GM12878 (cell line): ENCODE data around the gene MITF. TPM values are rescaled to one million over a fixed set of nuclear protein-coding genes. Genes with fewer than 3 reads are reported as not detected.

Source experiments
- ATAC-seq: fragments of 200-7000 bp; cut with Tn5 transposase; 3 replicates; pipeline ENCODE4 v1.9.1; 2020; ENCODE audit warnings: mild to moderate bottlenecking, moderate library complexity
- BruUV-seq: library from RNA; stranded (reverse); fragments of 400-500 nt; replicated peaks from 2 replicates; lab custom pipeline; 2021; lab: Mats Ljungman, UMichigan
- CTCF ChIA-PET: fragments of 300-600 bp; sonication (Branson Sonifier 250); formaldehyde crosslinking; extraction: SDS; loops from one replicate; lab custom pipeline; 2021; ENCODE audit warnings: inconsistent platforms; lab: Yijun Ruan, JAX
- POLR2A ChIA-PET: fragments of 350-600 bp; formaldehyde crosslinking; extraction: SDS; loops from one replicate; lab custom pipeline; 2021; ENCODE audit warnings: inconsistent platforms; lab: Charles Lee
- RAD21 ChIA-PET: fragments of 300-600 bp; sonication (Branson Sonifier 250); formaldehyde crosslinking; loops from one replicate; lab custom pipeline; 2023; ENCODE audit warnings: antibody characterized with exemption; ENCODE audit not compliant: unreplicated experiment; lab: Charles Lee
- SMC1A ChIA-PET: fragments of 300-600 bp; sonication (Branson Sonifier 250); formaldehyde crosslinking; loops from one replicate; lab custom pipeline; 2023; ENCODE audit not compliant: unreplicated experiment, uncharacterized antibody; lab: Charles Lee
- DNase-seq: peaks from one replicate; pipeline ENCODE4 v3.0.0-alpha.2; 2011; ENCODE audit warnings: low read depth, low spot score
- FAIRE-seq: peaks from 3 replicates; lab custom pipeline; 2011; peaks lifted over from hg19 to GRCh38; lab: Jason Lieb, UNC
- H2AFZ ChIP-seq: 2 replicates; pipeline ENCODE4 v1.6.0; 2011; ENCODE audit warnings: low read depth, low read length, control low read depth; ENCODE audit not compliant: control insufficient read depth
- H3K27ac ChIP-seq: 2 replicates; pipeline ENCODE4 v1.5.1; 2011; ENCODE audit warnings: control low read depth; ENCODE audit not compliant: control insufficient read depth, insufficient read depth
- H3K27me3 ChIP-seq, 2 experiments: replicated peaks in 1 of 2; 2 replicates each; pipeline versions ENCODE4 v1.6.0 to v1.6.1; 2011; ENCODE audit warnings: low read length in 1 of 2; ENCODE audit not compliant: control insufficient read depth in 2 of 2, insufficient read depth in 2 of 2
- H3K36me3 ChIP-seq, 2 experiments: 2 replicates each; pipeline ENCODE4 v1.5.1; 2011; ENCODE audit warnings: low read length in 1 of 2; ENCODE audit not compliant: control insufficient read depth in 2 of 2, insufficient read depth in 2 of 2
- H3K4me1 ChIP-seq: 2 replicates; pipeline ENCODE4 v1.6.1; 2011; ENCODE audit warnings: mild to moderate bottlenecking, low read length, moderate library complexity, mixed read lengths; ENCODE audit not compliant: control insufficient read depth, insufficient read depth
- H3K4me2 ChIP-seq: 2 replicates; pipeline ENCODE4 v1.6.0; 2011; ENCODE audit warnings: control low read depth; ENCODE audit not compliant: control insufficient read depth, insufficient read depth
- H3K4me3 ChIP-seq: fragments of 200-600 bp; sonication (generic); 2 replicates; pipeline ENCODE4 v1.5.1; 2016
- H3K79me2 ChIP-seq: 2 replicates; pipeline ENCODE4 v1.6.0; 2011; ENCODE audit warnings: low read length; ENCODE audit not compliant: control insufficient read depth, insufficient read depth
- H3K9ac ChIP-seq: 2 replicates; pipeline ENCODE4 v1.8.0; 2011; ENCODE audit warnings: low read length, control low read depth, mixed read lengths; ENCODE audit not compliant: control insufficient read depth, insufficient read depth
- H3K9me3 ChIP-seq: replicated peaks from 3 replicates; pipeline ENCODE4 v1.5.1; 2011; ENCODE audit warnings: mild to moderate bottlenecking, low read length; ENCODE audit not compliant: control insufficient read depth, insufficient read depth
- H4K20me1 ChIP-seq: 2 replicates; pipeline ENCODE4 v1.6.0; 2011; ENCODE audit not compliant: control insufficient read depth, insufficient read depth
- BCL11A ChIP-seq: IDR thresholded peaks from 2 replicates; pipeline ENCODE4 v1.6.1; 2011; ENCODE audit warnings: low read depth, low read length
- EGR1 ChIP-seq, 2 experiments: IDR thresholded peaks; 1 replicate in 1 of 2; 2 replicates in 1 of 2; pipeline ENCODE4 v1.6.1; 2011 to 2012; ENCODE audit warnings: low read depth in 2 of 2, low read length in 2 of 2, borderline replicate concordance in 1 of 2, mild to moderate bottlenecking in 1 of 2, moderate library complexity in 1 of 2
- FOS ChIP-seq: IDR thresholded peaks from 3 replicates; pipeline ENCODE4 v1.6.1; 2011; ENCODE audit warnings: borderline replicate concordance; ENCODE audit not compliant: insufficient read length; ENCODE audit errors: extremely low read depth
- GABPA ChIP-seq: IDR thresholded peaks from 2 replicates; pipeline ENCODE4 v1.6.1; 2014; ENCODE audit warnings: antibody characterized with exemption, low read depth, mild to moderate bottlenecking, inconsistent platforms
- GATAD2B ChIP-seq: fragments of 450-650 bp; conservative IDR thresholded peaks from 2 replicates; pipeline ENCODE4 v1.6.1; 2017; ENCODE audit warnings: low read depth, mild to moderate bottlenecking, moderate library complexity
- MEF2B ChIP-seq: fragments of 450-650 bp; IDR thresholded peaks from 2 replicates; pipeline ENCODE4 v1.6.1; 2018; ENCODE audit warnings: mild to moderate bottlenecking, moderate library complexity; ENCODE audit not compliant: partially characterized antibody, poor library complexity, severe bottlenecking
- MXI1 ChIP-seq: fragments of 150-350 bp; IDR thresholded peaks from 2 replicates; pipeline ENCODE4 v1.6.1; 2011; ENCODE audit warnings: low read depth, mild to moderate bottlenecking, inconsistent platforms, low read length, improper control_type of control experiment
- PKNOX1 ChIP-seq: fragments of 450-650 bp; IDR thresholded peaks from 2 replicates; pipeline ENCODE4 v1.6.1; 2016; ENCODE audit warnings: mild to moderate bottlenecking
- RB1 ChIP-seq: fragments of 450-650 bp; formaldehyde crosslinking; IDR thresholded peaks from 2 replicates; pipeline ENCODE4 v1.6.1; 2017; ENCODE audit warnings: mild to moderate bottlenecking, borderline replicate concordance
- RFX5 ChIP-seq: IDR thresholded peaks from 2 replicates; pipeline ENCODE4 v1.6.1; 2011; ENCODE audit warnings: low read depth, low read length, improper control_type of control experiment
- RUNX3 ChIP-seq: IDR thresholded peaks from 2 replicates; pipeline ENCODE4 v1.6.1; 2012; ENCODE audit warnings: low read length, inconsistent platforms
- SMC3 ChIP-seq: IDR thresholded peaks from 2 replicates; pipeline ENCODE4 v1.6.1; 2011; ENCODE audit warnings: low read length, improper control_type of control experiment, borderline replicate concordance
- TAF1 ChIP-seq: IDR thresholded peaks from 2 replicates; pipeline ENCODE4 v1.6.1; 2011; ENCODE audit warnings: mild to moderate bottlenecking, low read depth, low read length, borderline replicate concordance
- ZNF274 ChIP-seq: IDR thresholded peaks from one replicate; pipeline ENCODE4 v1.8.0; 2011; ENCODE audit not compliant: insufficient read length, insufficient read depth
- WGBS: methylation state at CpG from one replicate; pipeline ENCODE4 v1.1.6; 2016; ENCODE audit warnings: low lambda C conversion rate; ENCODE audit not compliant: insufficient replicate concordance, insufficient coverage; ENCODE audit errors: missing lambda C conversion rate; 5-methylcytosine and 5-hydroxymethylcytosine counted together
- in situ Hi-C: fragments of 300-500 bp; cut with MboI; formaldehyde crosslinking; loops from 9 replicates; pipeline ENCODE4 v1.14.3; 2018; ENCODE audit warnings: mixed read lengths
- intact Hi-C: fragments of 100-400 bp; cut with micrococcal nuclease; formaldehyde crosslinking; loops from one replicate; pipeline ENCODE4 v1.14.2; 2022; ENCODE audit not compliant: unreplicated experiment
- polyA plus RNA-seq, 11 experiments: library from polyadenylated mRNA; depleted of rRNA in 4 of 11; unstranded in 6 of 11; stranded (reverse) in 5 of 11; fragments of >200 nt; fragmentation: Nextera tagmentation in 4 of 11; fragmentation: Illumina TruSeq in 1 of 11; extraction: Ambion mirVana in 4 of 11; extraction: Trizol in 1 of 11; gene quantifications; 1 replicate in 1 of 11; 2 replicates in 10 of 11; pipeline versions ENCODE4 v1.2.1 to v1.2.3, GENCODE V29; 2011 to 2016; ENCODE audit warnings: inconsistent platforms in 2 of 11, missing spikeins in 2 of 11, low read depth in 1 of 11
- total RNA-seq, 4 experiments: library from RNA; depleted of rRNA in 3 of 4; stranded (reverse); fragments of >200 nt in 3 of 4; fragmentation: Illumina TruSeq in 1 of 4; extraction: Trizol in 1 of 4; gene quantifications; 2 replicates each; pipeline versions ENCODE4 v1.2.1 to v1.2.3, GENCODE V29; 2013 to 2021
- TF ChIP-seq, protein P1 (sequence below): fragments of 450-650 bp; IDR thresholded peaks from 2 replicates; pipeline ENCODE4 v1.6.1; 2017; ENCODE audit warnings: mild to moderate bottlenecking, low read depth, inconsistent platforms; ENCODE audit not compliant: poor library complexity, severe bottlenecking
- TF ChIP-seq, protein P2 (sequence below): IDR thresholded peaks from 2 replicates; pipeline ENCODE4 v1.6.1; 2011; ENCODE audit warnings: borderline replicate concordance, low read depth, mild to moderate bottlenecking, moderate library complexity, mixed read lengths, low read length; ENCODE audit not compliant: insufficient read depth; ENCODE audit errors: extremely low read length
- TF ChIP-seq, protein P3 (sequence below): IDR thresholded peaks from 2 replicates; pipeline ENCODE4 v1.6.1; 2012; ENCODE audit warnings: low read depth, low read length, improper control_type of control experiment
- TF ChIP-seq, protein P4 (sequence below): fragments of 450-650 bp; IDR thresholded peaks from 2 replicates; pipeline ENCODE4 v1.6.1; 2017; ENCODE audit warnings: low read depth, mild to moderate bottlenecking, moderate library complexity

The MITF gene
- total and polyA plus RNA-seq, 10 of the 15 experiments (the other 5 are each of a cell fraction or from before 2014, with no cell fraction given), result under 0.01 to 0.90 (median 0.06) TPM; not detected in 3

- TF ChIP-seq, protein P1, sequence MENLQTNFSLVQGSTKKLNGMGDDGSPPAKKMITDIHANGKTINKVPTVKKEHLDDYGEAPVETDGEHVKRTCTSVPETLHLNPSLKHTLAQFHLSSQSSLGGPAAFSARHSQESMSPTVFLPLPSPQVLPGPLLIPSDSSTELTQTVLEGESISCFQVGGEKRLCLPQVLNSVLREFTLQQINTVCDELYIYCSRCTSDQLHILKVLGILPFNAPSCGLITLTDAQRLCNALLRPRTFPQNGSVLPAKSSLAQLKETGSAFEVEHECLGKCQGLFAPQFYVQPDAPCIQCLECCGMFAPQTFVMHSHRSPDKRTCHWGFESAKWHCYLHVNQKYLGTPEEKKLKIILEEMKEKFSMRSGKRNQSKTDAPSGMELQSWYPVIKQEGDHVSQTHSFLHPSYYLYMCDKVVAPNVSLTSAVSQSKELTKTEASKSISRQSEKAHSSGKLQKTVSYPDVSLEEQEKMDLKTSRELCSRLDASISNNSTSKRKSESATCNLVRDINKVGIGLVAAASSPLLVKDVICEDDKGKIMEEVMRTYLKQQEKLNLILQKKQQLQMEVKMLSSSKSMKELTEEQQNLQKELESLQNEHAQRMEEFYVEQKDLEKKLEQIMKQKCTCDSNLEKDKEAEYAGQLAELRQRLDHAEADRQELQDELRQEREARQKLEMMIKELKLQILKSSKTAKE, result no peak
- TF ChIP-seq, protein P2, sequence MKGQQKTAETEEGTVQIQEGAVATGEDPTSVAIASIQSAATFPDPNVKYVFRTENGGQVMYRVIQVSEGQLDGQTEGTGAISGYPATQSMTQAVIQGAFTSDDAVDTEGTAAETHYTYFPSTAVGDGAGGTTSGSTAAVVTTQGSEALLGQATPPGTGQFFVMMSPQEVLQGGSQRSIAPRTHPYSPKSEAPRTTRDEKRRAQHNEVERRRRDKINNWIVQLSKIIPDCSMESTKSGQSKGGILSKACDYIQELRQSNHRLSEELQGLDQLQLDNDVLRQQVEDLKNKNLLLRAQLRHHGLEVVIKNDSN, result no peak
- TF ChIP-seq RUNX3, result no peak
- no peak for TF ChIP-seq GABPA
- no peak for TF ChIP-seq EGR1 (IDR thresholded peaks at IDR 0.05; ENCODE audit: borderline replicate concordance in 1 of 2, low read depth in 2 of 2, low read length in 2 of 2)
- no peak for TF ChIP-seq SMC3
- TF ChIP-seq PKNOX1, result no peak
- TF ChIP-seq, protein P3, sequence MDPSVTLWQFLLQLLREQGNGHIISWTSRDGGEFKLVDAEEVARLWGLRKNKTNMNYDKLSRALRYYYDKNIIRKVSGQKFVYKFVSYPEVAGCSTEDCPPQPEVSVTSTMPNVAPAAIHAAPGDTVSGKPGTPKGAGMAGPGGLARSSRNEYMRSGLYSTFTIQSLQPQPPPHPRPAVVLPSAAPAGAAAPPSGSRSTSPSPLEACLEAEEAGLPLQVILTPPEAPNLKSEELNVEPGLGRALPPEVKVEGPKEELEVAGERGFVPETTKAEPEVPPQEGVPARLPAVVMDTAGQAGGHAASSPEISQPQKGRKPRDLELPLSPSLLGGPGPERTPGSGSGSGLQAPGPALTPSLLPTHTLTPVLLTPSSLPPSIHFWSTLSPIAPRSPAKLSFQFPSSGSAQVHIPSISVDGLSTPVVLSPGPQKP, result no peak
- TF ChIP-seq ZNF274, result no peak
- TF ChIP-seq MXI1, result no peak
- no peak for TF ChIP-seq BCL11A
- TF ChIP-seq, protein P4, sequence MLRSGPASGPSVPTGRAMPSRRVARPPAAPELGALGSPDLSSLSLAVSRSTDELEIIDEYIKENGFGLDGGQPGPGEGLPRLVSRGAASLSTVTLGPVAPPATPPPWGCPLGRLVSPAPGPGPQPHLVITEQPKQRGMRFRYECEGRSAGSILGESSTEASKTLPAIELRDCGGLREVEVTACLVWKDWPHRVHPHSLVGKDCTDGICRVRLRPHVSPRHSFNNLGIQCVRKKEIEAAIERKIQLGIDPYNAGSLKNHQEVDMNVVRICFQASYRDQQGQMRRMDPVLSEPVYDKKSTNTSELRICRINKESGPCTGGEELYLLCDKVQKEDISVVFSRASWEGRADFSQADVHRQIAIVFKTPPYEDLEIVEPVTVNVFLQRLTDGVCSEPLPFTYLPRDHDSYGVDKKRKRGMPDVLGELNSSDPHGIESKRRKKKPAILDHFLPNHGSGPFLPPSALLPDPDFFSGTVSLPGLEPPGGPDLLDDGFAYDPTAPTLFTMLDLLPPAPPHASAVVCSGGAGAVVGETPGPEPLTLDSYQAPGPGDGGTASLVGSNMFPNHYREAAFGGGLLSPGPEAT, result no peak
- no peak for TF ChIP-seq GATAD2B
- no peak for TF ChIP-seq FOS
- TF ChIP-seq RFX5, result no peak
- TF ChIP-seq TAF1, result no peak
- no peak for TF ChIP-seq MEF2B
- no peak for TF ChIP-seq RB1
- no peak overlapping the region for H3K4me3 ChIP-seq
- ChIA-PET RAD21 (no interaction called here), CTCF (no interaction called here), POLR2A (no interaction called here), SMC1A (no interaction called here)
- in situ Hi-C loops, result no loop called here
- H2AFZ ChIP-seq, result no peak overlapping the region
- H3K4me2 ChIP-seq, result no peak overlapping the region
- H3K9ac ChIP-seq, result no peak overlapping the region
- no TSS peak for BruUV-seq
- no peaks in the 10 kb centered on the region for H3K4me1 ChIP-seq
- intact Hi-C loops, result no loop called here
- no peaks in the 10 kb centered on the region for H3K9me3 ChIP-seq
- 31% methylated on average over 3 of the region's 3 CpGs for WGBS
- FAIRE-seq, result no peak
- no peak for DNase-seq
- H3K79me2 ChIP-seq, result no peaks in the 10 kb centered on the region
- no peaks in the 10 kb centered on the region for H3K27me3 ChIP-seq
- no peak overlapping the region for H3K27ac ChIP-seq
- no peaks in the 10 kb centered on the region for H3K36me3 ChIP-seq
- ATAC-seq, result no peak
- H4K20me1 ChIP-seq, result no peaks in the 10 kb centered on the region
Observed at GRCh38 chr3:69853027-69853426, 113.8 kb downstream of the MITF start.
